Medulla oblongata (tissue), 1 donor: ENCODE data around the gene CARMIL1.
A peak's percentile ranks its signal among the peaks of the same experiment; 100 is the strongest.

Source experiments
- DNase-seq: peaks from one replicate; pipeline ENCODE4 v3.0.0-alpha.2; 2015; ENCODE audit errors: extremely low spot score

Gene CARMIL1

GRCh38 chr6:25309886-25310285 is 30.7 kb downstream of the CARMIL1 start:
- no peak for DNase-seq

- no peak for DNase-seq
Observed at GRCh38 chr6:25311331-25311840, 32.2 kb downstream of the CARMIL1 start.

- no peak for DNase-seq
Observed at GRCh38 chr6:25312034-25312620, 33.0 kb downstream of the CARMIL1 start.

- DNase-seq: no peak
Observed at GRCh38 chr6:25312703-25313102, 33.5 kb downstream of the CARMIL1 start.

- no peak for DNase-seq
Observed at GRCh38 chr6:25314509-25315175, 35.5 kb downstream of the CARMIL1 start.

GRCh38 chr6:25315194-25316177 is 36.3 kb downstream of the CARMIL1 start:
- DNase-seq: no peak

GRCh38 chr6:25316626-25317025 is 37.5 kb downstream of the CARMIL1 start:
- no peak for DNase-seq

GRCh38 chr6:25318589-25318988 is 39.4 kb downstream of the CARMIL1 start:
- DNase-seq: no peak

- no peak for DNase-seq
Observed at GRCh38 chr6:25320459-25320858, 41.3 kb downstream of the CARMIL1 start.

- DNase-seq: no peak
Observed at GRCh38 chr6:25322692-25323091, 43.5 kb downstream of the CARMIL1 start.

- DNase-seq: no peak
Observed at GRCh38 chr6:25324066-25324762, 45.0 kb downstream of the CARMIL1 start.

GRCh38 chr6:25326126-25326525 is 47.0 kb downstream of the CARMIL1 start:
- DNase-seq: no peak

- no peak for DNase-seq
Observed at GRCh38 chr6:25326960-25327359, 47.8 kb downstream of the CARMIL1 start.

GRCh38 chr6:25327432-25327831 is 48.3 kb downstream of the CARMIL1 start:
- no peak for DNase-seq

- DNase-seq: peak; percentile 48
Observed at GRCh38 chr6:25329161-25329817, 50.1 kb downstream of the CARMIL1 start.

GRCh38 chr6:25329982-25330381 is 50.8 kb downstream of the CARMIL1 start:
- DNase-seq: no peak

GRCh38 chr6:25330796-25331685 is 51.9 kb downstream of the CARMIL1 start:
- DNase-seq: no peak

- DNase-seq: no peak
Observed at GRCh38 chr6:25332165-25332564, 53.0 kb downstream of the CARMIL1 start.

GRCh38 chr6:25332655-25333071 is 53.5 kb downstream of the CARMIL1 start:
- peak; percentile 73 for DNase-seq

- DNase-seq: no peak
Observed at GRCh38 chr6:25333471-25333870, 54.3 kb downstream of the CARMIL1 start.
